ENCODE results near the gene CPNE5. TPM values are rescaled to one million over a fixed set of nuclear protein-coding genes. Genes with fewer than 3 reads are reported as not detected.

The CPNE5 gene
- total and polyA plus RNA-seq, 4 donors = 0.93 to 5.2 (median 3.8) TPM

- DNase-seq (no peak), ATAC-seq (ENCODE audit: insufficient read depth, low FRiP score) (no peak)
- Histone ChIP-seq H3K4me1 (ENCODE audit: control insufficient read depth in 5 of 5, insufficient read depth in 5 of 5, low read length in 5 of 5) (no peaks in the 10 kb centered on the region), H3K36me3 (ENCODE audit: control insufficient read depth in 4 of 4, insufficient read depth in 4 of 4, low read length in 4 of 4) (no peaks in the 10 kb centered on the region), H3K27ac (ENCODE audit: low read depth in 1 of 2, low read length in 1 of 2) (no peak overlapping the region), H3K4me3 (no peak overlapping the region), H3K9ac (ENCODE audit: insufficient read depth in 1 of 2, low read length in 2 of 2) (no peak overlapping the region), H3K9me3 (ENCODE audit: control insufficient read depth in 4 of 4, insufficient read depth in 3 of 4, low read length in 3 of 4) (no peaks in the 10 kb centered on the region), H3K27me3 (ENCODE audit: control insufficient read depth in 3 of 3, insufficient read depth in 3 of 3, low read length in 2 of 3) (peaks cover 0 to 3% (median 0%) of the 10 kb centered on the region in 3 donors)
- TF ChIP-seq CTCF (IDR thresholded peaks at IDR 0.05; ENCODE audit: control extremely low read depth, extremely low read depth) = no peak
- 69 to 74% methylated on average over 1 of the region's 1 CpG for WGBS, 2 donors
Observed at GRCh38 chr6:36803908-36804307, 35.3 kb downstream of the CPNE5 start.

GRCh38 chr6:36803482-36803881, 35.8 kb downstream of the CPNE5 start:
- Histone ChIP-seq H3K9ac (ENCODE audit: insufficient read depth in 1 of 2, low read length in 2 of 2) (no peak overlapping the region), H3K4me1 (ENCODE audit: control insufficient read depth in 5 of 5, insufficient read depth in 5 of 5, low read length in 5 of 5) (no peaks in the 10 kb centered on the region), H3K27me3 (ENCODE audit: control insufficient read depth in 3 of 3, insufficient read depth in 3 of 3, low read length in 2 of 3) (peaks cover 0 to 3% (median 0%) of the 10 kb centered on the region in 3 donors), H3K9me3 (ENCODE audit: control insufficient read depth in 4 of 4, insufficient read depth in 3 of 4, low read length in 3 of 4) (no peaks in the 10 kb centered on the region), H3K36me3 (ENCODE audit: control insufficient read depth in 4 of 4, insufficient read depth in 4 of 4, low read length in 4 of 4) (no peaks in the 10 kb centered on the region), H3K27ac (ENCODE audit: low read depth in 1 of 2, low read length in 1 of 2) (no peak overlapping the region), H3K4me3 (no peak overlapping the region)
- WGBS, 2 donors = 96 to 97% methylated on average over 6 of the region's 6 CpGs
- DNase-seq = no peak
- no peak for ATAC-seq (ENCODE audit: insufficient read depth, low FRiP score)
- no peak for TF ChIP-seq CTCF (IDR thresholded peaks at IDR 0.05; ENCODE audit: control extremely low read depth, extremely low read depth)

GRCh38 chr6:36800223-36801076, 38.8 kb downstream of the CPNE5 start:
- no peak for DNase-seq
- no peak for TF ChIP-seq CTCF (IDR thresholded peaks at IDR 0.05; ENCODE audit: control extremely low read depth, extremely low read depth)
- H3K36me3 ChIP-seq (ENCODE audit: control insufficient read depth in 4 of 4, insufficient read depth in 4 of 4, low read length in 4 of 4) = no peaks in the 10 kb centered on the region
- H3K9me3 ChIP-seq (ENCODE audit: control insufficient read depth in 4 of 4, insufficient read depth in 3 of 4, low read length in 3 of 4) = no peaks in the 10 kb centered on the region
- 79 to 80% methylated on average over 10 of the region's 10 CpGs for WGBS, 2 donors
- no peak for ATAC-seq (ENCODE audit: insufficient read depth, low FRiP score)
- no peak overlapping the region for H3K4me3 ChIP-seq
- no peaks in the 10 kb centered on the region for H3K27me3 ChIP-seq (ENCODE audit: control insufficient read depth in 3 of 3, insufficient read depth in 3 of 3, low read length in 2 of 3)
- no peaks in the 10 kb centered on the region for H3K4me1 ChIP-seq (ENCODE audit: control insufficient read depth in 5 of 5, insufficient read depth in 5 of 5, low read length in 5 of 5)
- no peak overlapping the region for H3K9ac ChIP-seq (ENCODE audit: insufficient read depth in 1 of 2, low read length in 2 of 2)
- no peak overlapping the region for H3K27ac ChIP-seq (ENCODE audit: low read depth in 1 of 2, low read length in 1 of 2)

Data from lung (tissue), 12 donors.